Left lung (tissue), 10 donors: ENCODE data around the gene PLEKHG3. TPM values are rescaled to one million over a fixed set of nuclear protein-coding genes. Genes with fewer than 3 reads are reported as not detected.

Experiments
- ATAC-seq: fragments of 200-7000 bp; cut with Tn5 transposase; one replicate; pipeline ENCODE4 v1.9.1; 2020; ENCODE audit warnings: moderate library complexity
- DNase-seq, 4 donors: peaks; one replicate each; pipeline ENCODE4 v3.0.0-alpha.2; 2013 to 2020
- H3K27ac ChIP-seq, 2 donors: fragments of 200-600 bp; sonication (generic) in 1 of 2; one replicate each; pipeline versions ENCODE4 v1.5.0 to v1.8.0; 2020 to 2021
- H3K27me3 ChIP-seq, 2 donors: fragments of 200-600 bp; sonication (generic) in 1 of 2; one replicate each; pipeline versions ENCODE4 v1.5.0 to v1.8.0; 2020 to 2021
- H3K36me3 ChIP-seq, 2 donors: fragments of 200-600 bp; sonication (generic) in 1 of 2; one replicate each; pipeline versions ENCODE4 v1.5.0 to v1.8.0; 2020 to 2021
- H3K4me1 ChIP-seq, 2 donors: fragments of 200-600 bp; one replicate each; pipeline ENCODE4 v1.8.0; 2021
- H3K4me3 ChIP-seq, 2 donors: fragments of 200-600 bp; sonication (generic) in 1 of 2; one replicate each; pipeline versions ENCODE4 v1.5.0 to v1.8.0; 2020 to 2021; ENCODE audit warnings: mild to moderate bottlenecking in 1 of 2
- H3K9me3 ChIP-seq, 2 donors: fragments of 200-600 bp; sonication (generic) in 1 of 2; one replicate each; pipeline versions ENCODE4 v1.5.0 to v1.8.0; 2020 to 2021
- intact Hi-C, 2 donors: fragments of 100-400 bp; cut with DNase I; formaldehyde crosslinking; loops; one replicate each; pipeline versions ENCODE4 v1.11.2 to v1.14.2; 2022
- polyA plus RNA-seq, 6 donors: library from polyadenylated mRNA; unstranded; fragments of 120-200 nt; gene quantifications; one replicate each; pipeline ENCODE4 v1.2.1, GENCODE V29; 2013; ENCODE audit not compliant: insufficient read length in 6 of 6
- total RNA-seq, 2 donors: library from RNA; stranded (reverse); fragmentation: NEBNext Ultra II Directional; extraction: Animal tissue kit (Norgen Biotek cat#: 25700); gene quantifications; one replicate each; pipeline ENCODE4 v1.2.1, GENCODE V29; 2021
- TF ChIP-seq, protein P1 (sequence below), 2 donors: fragments of 200-600 bp; sonication (generic) in 1 of 2; IDR thresholded peaks; one replicate each; pipeline versions ENCODE4 v1.5.0 to v1.8.0; 2021; ENCODE audit warnings: antibody characterized with exemption in 2 of 2
- donor health status: DM: no; HTN: yes; CAD: no.
- donor health status: DM: no; HTN: no; CAD: no.

Gene PLEKHG3
- total and polyA plus RNA-seq, 8 donors, result 31.9 to 67.3 (median 56.0) TPM

GRCh38 chr14:64773577-64773976 is 69.4 kb downstream of the PLEKHG3 start:
- intact Hi-C loops, result no loop called here
- TF ChIP-seq, protein P1, sequence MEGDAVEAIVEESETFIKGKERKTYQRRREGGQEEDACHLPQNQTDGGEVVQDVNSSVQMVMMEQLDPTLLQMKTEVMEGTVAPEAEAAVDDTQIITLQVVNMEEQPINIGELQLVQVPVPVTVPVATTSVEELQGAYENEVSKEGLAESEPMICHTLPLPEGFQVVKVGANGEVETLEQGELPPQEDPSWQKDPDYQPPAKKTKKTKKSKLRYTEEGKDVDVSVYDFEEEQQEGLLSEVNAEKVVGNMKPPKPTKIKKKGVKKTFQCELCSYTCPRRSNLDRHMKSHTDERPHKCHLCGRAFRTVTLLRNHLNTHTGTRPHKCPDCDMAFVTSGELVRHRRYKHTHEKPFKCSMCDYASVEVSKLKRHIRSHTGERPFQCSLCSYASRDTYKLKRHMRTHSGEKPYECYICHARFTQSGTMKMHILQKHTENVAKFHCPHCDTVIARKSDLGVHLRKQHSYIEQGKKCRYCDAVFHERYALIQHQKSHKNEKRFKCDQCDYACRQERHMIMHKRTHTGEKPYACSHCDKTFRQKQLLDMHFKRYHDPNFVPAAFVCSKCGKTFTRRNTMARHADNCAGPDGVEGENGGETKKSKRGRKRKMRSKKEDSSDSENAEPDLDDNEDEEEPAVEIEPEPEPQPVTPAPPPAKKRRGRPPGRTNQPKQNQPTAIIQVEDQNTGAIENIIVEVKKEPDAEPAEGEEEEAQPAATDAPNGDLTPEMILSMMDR (IDR thresholded peaks at IDR 0.05), result no peak
- Histone ChIP-seq H3K4me3 (no peak overlapping the region), H3K9me3 (no peaks in the 10 kb centered on the region), H3K4me1 (no peaks in the 10 kb centered on the region), H3K36me3 (no peaks in the 10 kb centered on the region), H3K27ac (no peak overlapping the region), H3K27me3 (no peaks in the 10 kb centered on the region)
- ATAC-seq, result no peak
- DNase-seq, result peak in 1 of 4 donors; percentile 7

DNA sequence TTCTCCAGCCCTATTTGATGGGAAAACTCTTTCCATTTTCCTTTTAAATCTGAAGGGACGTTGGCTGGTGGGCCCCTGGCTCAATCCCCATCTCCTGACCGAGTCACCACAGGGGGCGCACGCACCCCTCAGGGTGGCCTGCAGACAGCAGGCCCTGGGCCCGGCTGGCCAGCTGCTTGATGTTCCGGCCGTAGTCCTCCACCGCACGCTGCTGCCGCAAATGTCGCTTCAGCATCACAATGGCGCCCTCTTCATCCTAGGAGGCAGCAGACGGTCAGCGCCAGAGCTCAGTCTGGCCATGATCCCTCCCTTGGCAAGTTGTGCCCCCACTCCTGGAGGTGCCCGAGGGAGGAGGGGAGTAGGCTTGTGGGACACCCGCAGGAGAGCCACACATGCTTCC is 70.0 kb downstream of the PLEKHG3 start:
- DNase-seq (peak in 1 of 4 donors; percentile 19), ATAC-seq (no peak)
- H3K4me3 ChIP-seq, result no peak overlapping the region
- intact Hi-C loops, result no loop called here
- no peaks in the 10 kb centered on the region for H3K4me1 ChIP-seq
- TF ChIP-seq, protein P1 (IDR thresholded peaks at IDR 0.05), result no peak
- no peaks in the 10 kb centered on the region for H3K27me3 ChIP-seq
- no peak overlapping the region for H3K27ac ChIP-seq
- H3K36me3 ChIP-seq, result no peaks in the 10 kb centered on the region
- no peaks in the 10 kb centered on the region for H3K9me3 ChIP-seq

DNA sequence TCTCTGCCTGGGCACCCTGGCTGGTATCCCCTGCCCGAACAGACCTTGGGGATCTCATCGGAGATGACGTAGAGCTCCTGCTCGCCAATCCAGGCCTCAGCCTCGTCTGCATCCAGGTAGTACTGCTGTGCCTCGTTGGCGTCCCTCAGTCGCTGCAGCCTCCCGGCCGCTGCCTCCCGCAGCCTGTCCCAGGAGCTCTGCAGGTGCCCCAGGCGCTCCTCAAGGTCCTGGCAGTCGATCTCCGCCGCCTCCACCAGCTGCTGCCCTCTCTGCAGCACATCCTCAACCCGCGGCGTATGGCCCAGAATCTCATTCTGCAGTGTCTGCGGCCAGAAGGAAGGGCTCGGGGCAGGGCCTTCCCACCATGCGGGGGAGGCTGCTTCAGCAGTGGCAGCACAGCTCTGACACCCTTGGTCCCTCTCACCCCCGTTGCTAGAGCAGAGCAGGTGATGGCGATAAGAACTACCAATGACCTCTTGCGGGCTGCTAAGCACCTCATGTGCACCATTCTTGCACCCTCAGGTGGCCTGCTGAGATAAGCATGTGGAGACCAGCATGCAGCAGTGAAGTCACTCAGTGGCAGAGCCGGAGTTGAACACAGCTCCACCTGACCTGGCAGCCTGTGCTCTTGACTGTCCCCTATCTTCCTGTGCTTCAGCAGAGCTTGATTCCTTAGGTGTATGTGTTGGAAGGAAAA is 71.0 kb downstream of the PLEKHG3 start:
- intact Hi-C loops, result no loop called here
- TF ChIP-seq, protein P1 (IDR thresholded peaks at IDR 0.05), result no peak

GRCh38 chr14:64777461-64777860 is 73.2 kb downstream of the PLEKHG3 start:
- H3K27me3 ChIP-seq, result no peaks in the 10 kb centered on the region
- no peak overlapping the region for H3K4me3 ChIP-seq
- TF ChIP-seq, protein P1 (IDR thresholded peaks at IDR 0.05), result no peak
- DNase-seq (no peak), ATAC-seq (no peak)
- H3K4me1 ChIP-seq, result no peaks in the 10 kb centered on the region
- intact Hi-C loops, result no loop called here
- H3K36me3 ChIP-seq, result no peaks in the 10 kb centered on the region
- no peaks in the 10 kb centered on the region for H3K9me3 ChIP-seq
- no peak overlapping the region for H3K27ac ChIP-seq

More for the DNA sequence above, 71.0 kb downstream of the PLEKHG3 start:
- Histone ChIP-seq H3K27ac (no peak overlapping the region), H3K4me3 (no peak overlapping the region), H3K27me3 (no peaks in the 10 kb centered on the region), H3K4me1 (no peaks in the 10 kb centered on the region), H3K9me3 (no peaks in the 10 kb centered on the region), H3K36me3 (no peaks in the 10 kb centered on the region)
- DNase-seq (peak in 1 of 4 donors; percentile 20), ATAC-seq (no peak)

- DNase-seq (peak in 1 of 4 donors; percentile 19), ATAC-seq (no peak)
- H3K27me3 ChIP-seq, result no peaks in the 10 kb centered on the region
- no peak overlapping the region for H3K4me3 ChIP-seq
- H3K9me3 ChIP-seq, result no peaks in the 10 kb centered on the region
- intact Hi-C loops, result no loop called here
- TF ChIP-seq, protein P1 (IDR thresholded peaks at IDR 0.05), result no peak
- no peaks in the 10 kb centered on the region for H3K4me1 ChIP-seq
- no peak overlapping the region for H3K27ac ChIP-seq
- no peaks in the 10 kb centered on the region for H3K36me3 ChIP-seq
Measured at GRCh38 chr14:64778104-64778754, 74.0 kb downstream of the PLEKHG3 start.
